Measurements from ENCODE around the gene NAV2.
A peak's percentile ranks its signal among the peaks of the same experiment; 100 is the strongest.
"Not testable (repeated sequence)": the region's sequence is repeated elsewhere in the genome, so short reads cannot be mapped to it uniquely, and the experiment has no call there.

Gene NAV2

DNA sequence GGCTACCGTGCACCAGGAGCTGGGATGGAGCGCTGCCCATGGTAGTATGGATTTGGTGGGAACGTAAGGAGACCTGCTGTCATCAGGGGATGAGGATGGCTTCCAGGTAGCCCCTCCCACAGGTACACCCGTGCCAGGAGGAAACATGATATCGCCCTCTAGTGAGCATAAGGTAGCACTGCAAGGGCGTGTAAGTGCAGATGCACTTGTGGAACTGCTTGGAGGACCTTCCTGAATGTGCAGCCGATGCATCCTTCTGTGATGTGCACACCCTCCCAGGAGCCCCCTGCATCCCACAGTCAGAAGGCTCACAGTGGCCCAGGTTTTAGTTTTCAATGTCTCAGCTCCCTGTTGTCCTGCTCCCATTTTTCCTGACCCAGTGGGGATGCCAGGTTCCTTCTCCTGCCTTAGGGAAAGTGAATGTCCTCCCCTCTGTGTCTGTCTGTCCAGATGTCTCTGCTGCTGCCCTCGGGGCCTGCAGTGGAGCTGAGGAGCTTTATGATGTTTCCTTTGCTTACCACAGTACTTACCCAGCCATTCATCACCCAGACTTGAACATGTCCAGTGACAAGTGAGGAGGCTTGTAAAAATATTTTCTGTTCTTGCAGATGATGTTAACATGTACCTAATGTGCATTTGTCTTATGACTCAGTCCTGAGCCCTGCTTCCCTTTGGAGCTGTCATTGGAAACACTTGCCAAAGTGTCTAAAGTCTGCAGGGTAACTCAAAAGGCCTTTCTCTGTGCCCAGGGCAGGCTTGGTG lies 398.5 kb downstream of the NAV2 start:
- DNase-seq (ENCODE audit: low read depth, low spot score), result peak; percentile 41

DNA sequence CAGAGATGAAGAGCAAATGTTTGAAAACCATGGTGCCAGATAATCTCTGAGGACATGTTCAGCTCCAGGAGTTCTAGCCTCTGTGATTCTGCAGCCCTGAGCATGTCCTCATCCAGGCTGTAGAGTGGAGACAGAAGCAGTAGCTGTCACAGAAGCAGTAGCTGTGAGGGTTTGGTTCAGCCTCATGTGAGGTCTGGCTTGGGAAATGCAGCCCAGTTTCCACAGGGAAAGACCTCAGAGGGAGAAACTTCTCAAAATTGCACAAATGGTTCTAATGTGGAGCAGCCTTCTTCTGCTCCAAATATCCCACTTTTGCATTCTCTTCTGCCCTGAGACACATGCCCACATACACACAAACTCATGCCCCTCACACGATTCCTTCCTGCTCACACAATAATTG lies 399.2 kb downstream of the NAV2 start:
- DNase-seq (ENCODE audit: low read depth, low spot score), result no peak

DNA sequence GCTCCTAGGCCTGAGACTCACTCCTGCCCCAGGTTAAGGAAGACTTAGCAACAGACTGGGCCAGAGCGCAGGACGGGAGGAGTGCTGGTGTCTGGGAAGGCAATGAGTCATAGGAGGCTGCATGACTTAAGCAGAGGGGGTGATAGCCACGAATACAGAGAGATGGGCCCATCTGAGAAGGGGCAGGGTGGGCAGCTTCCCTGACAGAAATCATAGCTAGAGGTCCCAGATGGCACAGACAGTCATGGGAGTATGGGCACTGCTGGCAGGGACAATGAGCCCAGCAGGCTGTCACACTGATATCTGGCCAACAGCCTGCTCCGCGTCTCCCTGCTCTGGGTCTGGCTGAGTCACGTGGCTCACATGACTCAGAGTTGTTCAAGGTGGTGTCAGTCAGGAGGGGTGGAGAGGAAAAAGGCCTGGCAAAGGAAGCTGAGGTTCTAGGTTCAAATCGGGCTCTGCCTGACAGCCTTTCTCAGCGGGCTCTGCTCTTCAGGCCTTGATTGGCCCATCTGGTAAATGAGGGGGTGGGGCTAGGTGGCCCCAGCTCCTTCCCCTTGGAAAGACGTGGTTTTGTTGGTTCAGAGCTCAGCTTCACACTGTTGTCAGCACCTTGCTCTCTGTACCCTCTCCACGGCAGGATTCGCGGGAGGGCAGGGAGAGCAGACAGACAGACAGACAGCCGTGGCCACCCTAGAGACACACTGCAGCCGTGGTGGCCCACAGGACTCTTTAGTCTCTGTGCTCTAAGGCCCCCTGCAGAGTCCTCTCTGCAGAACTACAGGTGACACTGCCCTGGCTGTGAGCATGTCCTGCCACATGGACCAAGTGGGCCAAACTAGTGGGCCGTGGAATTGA lies 399.9 kb downstream of the NAV2 start:
- peak; percentile 75 for DNase-seq (ENCODE audit: low read depth, low spot score)

GRCh38 chr11:20113149-20113438 lies 400.5 kb downstream of the NAV2 start:
- DNase-seq (ENCODE audit: low read depth, low spot score), result no peak

- no peak for DNase-seq (ENCODE audit: low read depth, low spot score)
Observed at GRCh38 chr11:20114588-20114987, 402.0 kb downstream of the NAV2 start.

DNA sequence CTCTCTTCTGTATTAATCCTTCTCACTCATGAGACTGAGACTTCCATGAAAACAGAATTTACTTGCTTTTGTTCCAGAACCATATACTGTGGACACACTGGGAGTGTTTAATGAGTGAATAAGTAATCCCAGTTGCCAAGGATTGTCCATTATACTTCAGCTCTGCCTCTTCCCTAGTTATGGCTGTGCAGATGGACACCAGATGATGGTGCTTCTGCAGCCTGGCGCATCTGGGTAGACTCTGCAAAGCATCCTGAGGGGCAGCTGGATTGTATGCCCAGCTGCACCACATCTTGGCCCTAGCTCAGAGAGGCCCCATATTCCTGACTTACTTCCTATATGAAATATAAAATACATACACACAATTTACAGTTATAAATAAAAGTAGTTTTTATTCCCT lies 404.2 kb downstream of the NAV2 start:
- DNase-seq (ENCODE audit: low read depth, low spot score), result no peak

- no peak for DNase-seq (ENCODE audit: low read depth, low spot score)
Observed at GRCh38 chr11:20117291-20117690, 404.7 kb downstream of the NAV2 start.

DNA sequence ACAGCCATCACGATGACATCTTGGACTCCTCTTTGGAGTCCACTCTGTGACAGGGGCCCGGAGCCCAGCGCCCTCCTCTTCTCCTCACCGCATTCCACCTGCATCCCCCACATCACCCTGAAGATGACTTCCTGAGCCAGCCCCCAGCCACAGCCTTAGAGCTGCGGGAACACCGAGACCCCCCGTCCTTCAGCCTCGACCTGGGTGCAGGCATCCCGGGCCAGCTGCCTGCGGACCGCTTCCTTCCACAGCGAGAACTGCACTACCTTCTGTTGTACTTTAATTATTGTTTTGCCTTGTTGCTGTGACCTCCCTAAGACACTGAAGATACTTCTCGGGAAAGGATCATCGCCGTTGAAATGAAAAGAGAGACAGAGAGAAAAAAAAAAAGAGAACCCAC lies 405.6 kb downstream of the NAV2 start:
- DNase-seq (ENCODE audit: low read depth, low spot score), result no peak

- DNase-seq (ENCODE audit: low read depth, low spot score), result no peak
Observed at GRCh38 chr11:20119315-20119714, 406.7 kb downstream of the NAV2 start.

DNA sequence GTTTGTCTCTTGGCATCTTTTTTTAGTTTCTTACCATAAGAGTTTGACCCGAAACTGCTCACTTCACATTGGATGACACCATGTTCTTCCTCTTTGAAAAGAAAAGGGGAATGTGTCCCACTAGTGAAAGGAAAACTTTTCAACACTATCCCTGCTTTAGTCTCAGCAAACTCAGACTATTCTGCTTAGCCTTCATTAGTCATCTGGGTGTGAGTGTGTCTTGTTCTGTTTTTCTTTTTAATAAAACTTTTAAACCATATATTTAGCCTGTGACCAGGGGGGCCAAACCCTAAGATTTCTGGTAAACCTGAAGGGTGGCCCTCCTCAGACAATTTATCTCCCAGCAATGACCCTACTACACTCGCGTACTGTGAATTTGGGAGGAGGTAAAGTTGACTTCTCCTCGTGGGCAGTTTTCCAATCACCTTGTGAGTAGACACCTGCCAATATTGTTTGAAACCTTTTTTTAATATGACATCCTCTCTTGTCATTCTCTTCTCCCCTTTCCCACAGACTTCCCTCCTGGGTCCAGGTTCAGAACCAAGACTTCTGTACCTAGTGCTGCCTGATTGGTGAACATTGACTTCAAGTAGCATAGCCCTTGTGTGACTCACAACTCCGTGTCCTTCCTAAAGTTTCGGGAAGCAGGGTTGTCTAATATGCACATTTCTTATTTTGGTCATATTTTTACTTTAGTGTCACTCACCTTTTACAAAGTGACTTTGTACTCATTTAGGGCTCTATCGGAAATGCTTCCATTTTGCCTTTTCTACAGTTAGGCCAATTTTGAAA lies 407.7 kb downstream of the NAV2 start:
- no peak for DNase-seq (ENCODE audit: low read depth, low spot score)

DNA sequence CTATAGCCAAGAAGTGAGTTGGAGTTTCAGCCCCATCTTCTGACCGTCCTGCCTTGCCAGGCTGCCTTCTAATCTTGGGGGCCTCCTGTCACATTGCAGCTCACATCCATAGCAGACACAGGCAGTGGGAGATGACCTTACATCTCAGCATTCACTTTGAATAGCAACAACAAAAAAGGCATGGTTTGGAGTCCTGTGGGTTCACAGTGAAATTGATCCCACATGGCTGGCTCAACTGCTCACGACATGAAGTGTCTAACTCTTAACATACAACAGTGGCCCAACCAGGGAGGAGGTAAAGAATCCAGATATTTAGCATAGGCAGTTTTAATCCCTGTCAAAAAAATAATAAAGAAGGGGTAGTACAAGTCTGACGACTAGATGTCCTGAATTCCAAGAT lies 409.5 kb downstream of the NAV2 start:
- DNase-seq (ENCODE audit: low read depth, low spot score), result no peak

GRCh38 chr11:20125927-20126326 lies 413.3 kb downstream of the NAV2 start:
- DNase-seq (ENCODE audit: low read depth, low spot score), result no peak

DNA sequence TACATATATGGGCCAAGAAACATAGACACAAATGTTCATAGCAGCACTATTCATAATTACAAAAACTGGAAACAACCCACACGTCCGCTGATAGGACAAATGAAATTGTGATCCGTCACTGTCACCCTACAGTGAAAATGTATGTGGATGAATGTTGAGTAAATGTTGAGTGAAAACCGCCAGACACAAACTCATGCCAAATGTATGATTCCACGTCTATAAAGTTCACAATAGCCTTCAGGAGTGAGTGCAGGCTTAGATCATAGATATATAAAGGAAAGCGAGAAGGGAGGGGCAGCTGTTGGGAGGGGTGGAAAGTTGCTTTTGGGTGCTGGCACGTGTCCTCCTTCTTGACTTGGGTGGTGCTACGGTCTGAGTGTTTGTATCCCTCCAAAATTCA lies 414.1 kb downstream of the NAV2 start:
- DNase-seq (ENCODE audit: low read depth, low spot score), result no peak

GRCh38 chr11:20127671-20128527 lies 415.3 kb downstream of the NAV2 start:
- peak; percentile 51 for DNase-seq (ENCODE audit: low read depth, low spot score)

DNA sequence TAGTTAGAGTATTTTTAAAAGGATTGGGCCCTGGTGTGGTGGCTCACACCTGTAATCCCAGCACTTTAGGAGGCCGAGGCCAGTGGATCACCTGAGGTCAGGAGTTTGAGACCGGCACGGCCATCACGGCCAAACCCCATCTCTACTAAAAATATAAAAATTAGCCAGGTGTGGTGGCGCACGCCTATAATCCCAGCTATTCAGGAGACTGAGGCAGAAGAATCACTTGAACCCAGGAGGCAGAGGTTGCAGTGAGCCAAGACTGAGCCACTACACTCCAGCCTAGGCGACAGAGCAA lies 415.8 kb downstream of the NAV2 start:
- not testable (repeated sequence) for DNase-seq (ENCODE audit: low read depth, low spot score)

DNA sequence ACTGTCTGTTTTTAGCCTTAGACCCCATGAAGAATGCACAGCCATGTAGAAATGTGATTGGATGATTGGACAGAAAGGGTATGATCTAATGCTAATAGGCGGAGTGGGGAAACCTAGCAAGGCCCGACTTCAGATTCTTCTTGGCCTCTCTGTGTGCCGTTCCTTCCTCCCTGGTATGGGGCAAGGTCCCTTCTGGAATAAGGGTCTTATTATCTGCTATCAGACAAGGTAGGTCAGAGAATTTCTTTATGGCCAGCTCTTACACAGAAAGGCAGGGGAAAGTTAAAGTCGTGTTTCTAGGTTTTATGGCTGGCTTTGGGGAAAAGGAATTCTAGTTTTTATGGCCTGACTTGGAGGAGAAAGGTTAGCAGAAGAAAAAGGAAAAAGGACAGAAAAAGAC lies 417.0 kb downstream of the NAV2 start:
- no peak for DNase-seq (ENCODE audit: low read depth, low spot score)

DNA sequence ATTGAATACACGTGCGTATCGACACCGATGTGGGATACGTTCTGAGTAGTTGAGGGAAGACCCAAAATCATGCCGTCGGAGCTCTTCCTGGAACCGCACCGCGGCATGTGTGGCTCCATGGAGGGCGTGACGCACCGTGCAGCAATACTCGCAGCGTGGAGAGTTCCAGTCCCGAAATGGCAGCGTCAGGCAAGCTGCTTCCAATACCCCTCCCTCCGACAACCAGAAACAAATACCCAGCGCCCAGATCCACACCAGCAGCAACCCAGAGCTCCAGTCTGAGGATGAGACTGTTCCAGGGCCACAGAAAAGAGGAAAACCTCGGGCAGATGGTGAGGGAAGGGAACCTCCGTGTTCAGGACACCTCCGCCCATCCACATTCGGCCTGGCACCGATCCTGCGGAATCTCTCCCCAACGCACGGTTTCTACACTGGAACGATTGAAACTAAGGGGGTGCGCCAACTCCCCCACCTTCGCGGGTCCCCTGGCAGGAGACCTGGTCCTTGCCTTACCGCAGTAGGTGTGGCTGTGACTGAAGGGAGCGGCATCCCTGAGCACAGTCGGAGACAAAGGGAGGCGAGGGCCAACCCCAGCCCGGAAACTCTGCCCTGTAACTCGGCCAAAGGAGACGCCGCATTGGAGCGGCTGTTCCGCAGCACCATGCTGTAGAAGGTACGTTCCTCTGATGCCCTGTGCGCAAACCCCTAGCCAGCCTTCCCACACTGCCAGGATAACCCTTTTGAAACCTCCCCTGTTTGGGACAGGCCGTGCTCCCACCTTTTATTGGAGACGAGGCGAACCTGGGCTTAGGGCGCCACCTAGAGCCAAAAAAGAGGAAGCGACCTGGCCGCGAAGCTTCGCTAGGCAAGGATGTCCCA lies 419.4 kb downstream of the NAV2 start:
- peak; percentile 32 for DNase-seq (ENCODE audit: low read depth, low spot score)

GRCh38 chr11:20132667-20133039 lies 420.0 kb downstream of the NAV2 start:
- DNase-seq (ENCODE audit: low read depth, low spot score), result no peak

DNA sequence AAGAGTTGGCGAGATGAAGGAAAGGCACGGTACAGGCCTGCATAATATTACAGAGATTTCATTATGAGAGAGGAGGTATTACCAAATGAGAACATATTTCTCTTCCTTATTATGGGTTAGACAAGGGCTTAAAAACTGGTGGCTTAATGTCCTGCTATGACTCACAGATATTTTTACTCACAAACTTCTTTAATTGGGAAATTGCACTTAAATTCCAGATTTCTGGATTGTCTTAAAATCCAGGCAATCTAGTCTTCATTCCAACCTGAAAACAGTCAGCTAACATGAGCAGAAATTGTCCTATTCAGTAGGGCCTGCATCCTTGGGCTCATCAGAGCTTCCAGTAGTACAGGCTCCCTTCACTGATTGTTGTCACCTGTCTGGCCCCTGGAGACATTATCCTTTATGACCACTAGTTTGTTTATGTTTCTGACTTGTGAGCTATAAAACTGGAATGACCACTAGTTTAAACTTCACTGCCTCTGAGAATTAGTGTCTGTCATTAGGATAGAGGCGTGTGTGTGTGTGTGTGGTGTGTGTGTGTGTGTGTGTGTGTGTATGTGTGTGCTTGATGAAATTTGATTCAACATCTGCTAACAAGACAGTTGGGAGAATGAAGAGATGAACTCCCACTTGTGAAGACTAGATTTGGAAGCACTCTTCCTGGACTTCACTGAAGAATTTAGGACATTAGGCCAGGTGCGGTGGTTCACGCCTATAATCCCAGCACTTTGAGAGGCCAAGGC lies 422.5 kb downstream of the NAV2 start:
- DNase-seq (ENCODE audit: low read depth, low spot score), result no peak

GRCh38 chr11:20137637-20138036 lies 425.0 kb downstream of the NAV2 start:
- no peak for DNase-seq (ENCODE audit: low read depth, low spot score)

All from smooth muscle cell of the brain vasculature (primary cell).